GM23248 (cell line): ENCODE results near the gene SPATA12.
"Not testable (repeated sequence)": the region's sequence is repeated elsewhere in the genome, so short reads cannot be mapped to it uniquely, and the experiment has no call there.

ENCODE experiments used
- EZH2 ChIP-seq: fragments of 200-600 bp; sonication (generic); IDR thresholded peaks from 2 replicates; pipeline ENCODE4 v1.6.1; 2018; ENCODE audit warnings: antibody characterized with exemption, mild to moderate bottlenecking; ENCODE audit not compliant: insufficient read depth, poor library complexity, severe bottlenecking
- EZH2phosphoT487 ChIP-seq: fragments of 200-600 bp; sonication (generic); IDR thresholded peaks from 2 replicates; pipeline ENCODE4 v1.6.1; 2018; ENCODE audit warnings: antibody characterized with exemption, moderate library complexity, mild to moderate bottlenecking, low read depth; ENCODE audit not compliant: insufficient read depth

DNA sequence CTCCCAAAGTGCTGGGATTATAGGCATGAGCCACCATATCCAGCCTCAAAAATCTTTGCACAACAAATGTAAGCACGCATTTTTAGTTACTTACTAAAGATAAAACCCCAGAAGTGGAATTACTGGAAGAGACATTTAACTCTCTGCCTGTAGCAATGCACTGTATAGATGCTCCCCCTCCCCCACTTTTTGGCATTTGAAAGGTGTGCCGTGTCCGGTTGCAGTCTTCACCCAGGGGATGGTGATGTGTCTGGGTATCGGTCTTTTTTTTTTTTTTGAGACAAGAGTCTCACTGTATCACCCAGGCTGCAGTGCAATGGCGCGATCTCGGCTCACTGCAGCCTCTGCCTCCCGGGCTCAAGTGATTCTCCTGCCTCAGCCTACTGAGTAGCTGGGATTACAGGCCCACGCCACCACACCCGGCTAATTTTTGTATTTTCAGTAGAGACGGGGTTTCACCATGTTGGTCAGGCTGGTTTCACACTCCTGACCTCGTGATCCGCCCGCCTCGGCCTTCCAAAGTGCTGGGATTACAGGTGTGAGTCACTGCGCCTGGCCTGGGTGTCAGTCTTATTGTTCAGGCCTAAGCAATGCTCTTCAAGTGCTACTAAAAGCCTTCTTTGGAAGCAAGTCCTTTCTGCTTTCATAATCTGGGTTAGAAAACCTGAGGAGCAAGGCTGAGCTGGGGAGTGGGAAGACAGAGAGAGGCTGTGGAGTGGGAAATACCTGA, 23.0 kb downstream of the SPATA12 start:
- TF ChIP-seq EZH2phosphoT487, EZH2: not testable (repeated sequence)
